SHP77 treated with DMSO at 0.1 percent for 48 hours (cell line): ENCODE results near the gene HGFAC.

Experiments
- DNase-seq: peaks from one replicate; lab custom pipeline; 2025; lab: John Stamatoyannopoulos, UW

The HGFAC gene

DNA sequence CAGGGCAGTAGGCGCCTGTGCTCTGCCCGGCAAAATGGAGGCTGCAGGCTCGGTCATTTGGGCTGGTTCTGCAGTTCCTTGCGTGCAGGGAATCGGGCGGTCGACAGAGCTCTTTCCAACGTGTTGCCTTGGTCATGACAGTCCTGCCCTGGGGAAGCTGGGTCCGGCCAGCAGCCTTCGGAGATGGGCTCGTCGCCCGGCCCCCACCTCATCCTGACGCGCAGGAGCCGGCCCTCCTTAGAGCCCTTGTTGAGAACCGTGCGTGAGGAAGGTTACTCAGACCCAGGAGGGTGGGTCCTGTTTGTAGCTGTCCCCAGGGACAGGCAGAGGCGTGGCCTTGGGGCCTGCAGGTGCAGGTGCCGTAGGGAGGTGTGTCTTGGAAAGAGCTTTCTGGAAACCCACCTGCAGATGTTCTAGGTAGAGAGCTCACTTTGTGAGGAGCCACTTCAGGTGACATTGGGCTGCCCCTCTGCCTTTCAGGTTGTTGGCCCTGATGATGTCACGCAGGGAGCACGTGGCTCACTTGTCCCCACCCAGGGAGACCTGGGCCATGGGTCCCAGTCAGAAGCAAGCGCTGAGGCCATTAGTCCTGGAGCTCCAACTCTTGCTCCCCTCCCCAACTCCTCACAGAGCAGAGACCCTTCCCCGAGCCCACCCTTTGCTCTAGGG is 15.2 kb upstream of the HGFAC start:
- DNase-seq: no peak

DNA sequence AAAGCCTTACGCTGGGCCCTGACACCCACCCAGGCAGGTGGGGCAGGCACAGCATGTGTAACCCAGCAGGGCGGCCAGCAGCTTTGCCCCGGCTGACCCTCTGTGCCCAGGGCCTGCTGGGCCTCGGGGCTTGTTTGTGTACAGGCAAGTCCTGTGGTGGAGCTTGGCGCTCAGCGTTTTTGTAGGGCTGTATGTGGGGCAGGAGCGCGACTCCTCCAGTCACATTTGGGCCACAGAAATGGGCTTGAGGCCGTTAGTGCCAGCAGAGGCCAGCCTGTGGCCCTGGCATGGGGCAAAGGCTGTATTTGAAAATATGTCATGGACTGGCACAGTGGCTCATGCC is 14.7 kb upstream of the HGFAC start:
- no peak for DNase-seq

DNA sequence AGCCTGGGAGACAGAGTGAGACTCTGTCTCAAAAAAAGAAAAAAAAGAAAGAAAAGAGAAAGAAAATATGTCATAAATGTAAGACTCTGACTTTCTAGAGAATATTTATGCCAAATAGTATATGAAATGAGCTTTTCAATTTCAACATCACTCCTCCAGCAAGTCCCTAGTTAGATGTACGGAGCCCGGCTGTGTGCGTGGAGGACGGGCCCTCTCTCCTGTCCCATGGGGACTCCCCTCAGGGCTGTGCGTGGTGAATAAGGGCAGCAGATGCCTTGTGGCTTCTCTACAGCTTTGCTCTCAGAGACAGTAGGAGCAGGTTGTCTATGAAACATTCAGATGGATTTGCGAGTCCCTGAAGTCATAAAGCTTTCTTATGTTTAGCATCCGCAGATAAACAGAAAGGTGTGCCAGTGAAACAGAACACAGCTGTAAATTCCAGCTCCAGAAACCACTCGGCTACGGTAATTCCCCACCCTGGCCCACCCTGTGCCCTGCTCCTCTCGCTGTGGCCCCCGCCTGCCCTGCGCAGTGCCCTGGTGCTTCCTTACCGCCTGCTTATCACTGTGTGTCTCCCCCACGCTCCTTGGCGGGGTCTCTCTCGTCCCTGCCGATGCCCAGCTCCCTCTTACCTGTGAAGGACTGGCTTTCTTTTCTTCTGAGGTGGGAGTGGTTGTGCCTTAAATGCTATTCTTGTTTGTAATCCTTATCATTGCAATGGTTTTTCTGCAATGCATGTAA is 13.9 kb upstream of the HGFAC start:
- no peak for DNase-seq

DNA sequence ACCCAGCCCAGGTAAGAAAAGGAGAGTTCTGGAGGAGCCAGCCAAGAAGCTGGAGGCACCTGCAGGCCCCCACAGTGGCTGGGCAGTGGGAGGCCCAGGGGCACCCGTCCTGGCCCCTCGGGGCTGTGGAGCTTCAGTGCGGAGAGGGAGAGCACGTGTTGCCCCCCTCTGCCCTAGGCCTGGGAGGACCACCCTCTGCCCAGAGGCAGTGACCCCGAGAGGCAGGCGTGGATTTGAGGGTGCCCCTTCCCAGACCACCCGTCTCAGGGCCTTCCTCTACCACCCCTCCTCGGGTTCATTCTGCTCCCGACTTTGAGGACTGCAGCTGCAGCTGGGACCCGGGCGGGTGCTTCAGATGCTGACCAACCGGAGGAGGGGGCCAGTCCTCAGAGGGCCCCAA is 12.1 kb upstream of the HGFAC start:
- no peak for DNase-seq

DNA sequence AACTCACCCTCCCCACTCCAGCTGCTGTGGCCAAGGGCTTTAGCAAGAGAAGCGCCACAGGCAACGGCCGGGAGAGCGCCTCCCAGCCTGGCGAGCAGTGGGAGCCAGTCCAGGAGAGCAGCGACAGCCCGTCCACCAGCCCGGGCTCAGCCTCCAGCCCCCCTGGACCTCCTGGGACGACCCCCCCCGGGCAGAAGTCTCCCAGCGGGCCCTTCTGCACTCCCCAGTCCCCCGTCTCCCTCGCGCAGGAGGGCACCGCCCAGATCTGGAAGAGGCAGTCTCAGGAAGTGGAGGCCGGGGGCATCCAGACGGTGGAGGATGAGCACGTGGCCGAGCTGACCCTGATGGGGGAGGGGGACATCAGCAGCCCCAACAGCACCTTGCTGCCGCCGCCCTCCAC is 11.2 kb upstream of the HGFAC start:
- DNase-seq: no peak

DNA sequence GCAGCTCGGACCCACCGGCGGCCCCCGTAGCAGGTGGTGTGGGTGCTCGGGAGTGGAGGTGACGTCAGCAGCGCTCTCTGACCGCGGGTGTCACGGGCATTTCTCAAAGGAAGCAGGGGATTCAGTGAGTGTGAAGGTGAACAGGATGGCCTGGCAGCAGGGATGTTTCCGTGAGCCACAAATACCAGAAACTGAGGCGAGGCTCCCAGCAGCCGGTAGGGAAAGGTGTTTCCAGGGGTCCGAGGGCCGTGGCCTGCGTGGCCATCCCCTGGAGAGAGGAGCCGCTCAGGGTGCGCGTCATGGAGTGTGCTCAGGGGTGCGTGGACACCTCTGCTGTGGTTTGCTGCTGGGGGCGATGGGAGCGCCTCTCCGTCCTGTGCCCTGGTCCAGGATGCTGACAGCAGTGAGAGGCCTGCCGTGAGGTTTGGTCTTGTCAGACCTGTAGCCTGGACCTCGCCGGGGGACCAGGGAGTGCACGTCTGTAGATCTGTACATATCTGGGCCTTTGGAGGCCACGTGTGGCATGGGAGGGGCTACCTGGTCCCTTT is 10.2 kb upstream of the HGFAC start:
- no peak for DNase-seq

DNA sequence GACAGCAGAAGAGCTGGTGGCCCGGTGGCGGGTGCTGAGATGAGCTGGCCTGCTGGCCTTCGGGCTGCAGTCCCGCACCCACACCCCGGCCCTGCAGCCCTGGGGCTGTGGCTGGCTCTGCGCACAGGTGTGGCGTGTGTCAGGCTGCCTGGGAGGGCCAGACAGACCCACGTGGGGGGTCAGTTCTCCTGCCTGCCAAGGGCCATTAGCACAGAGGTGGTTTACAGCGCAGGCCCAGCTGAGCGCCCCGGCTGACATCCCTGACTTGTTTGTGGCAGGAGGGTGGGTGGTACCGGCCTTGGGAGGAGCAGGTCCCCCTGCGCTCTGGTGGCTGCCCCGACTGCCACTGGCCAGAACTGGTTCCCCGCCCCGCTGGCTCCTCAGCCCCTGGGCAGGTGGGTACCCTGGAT is 9.4 kb upstream of the HGFAC start:
- no peak for DNase-seq

DNA sequence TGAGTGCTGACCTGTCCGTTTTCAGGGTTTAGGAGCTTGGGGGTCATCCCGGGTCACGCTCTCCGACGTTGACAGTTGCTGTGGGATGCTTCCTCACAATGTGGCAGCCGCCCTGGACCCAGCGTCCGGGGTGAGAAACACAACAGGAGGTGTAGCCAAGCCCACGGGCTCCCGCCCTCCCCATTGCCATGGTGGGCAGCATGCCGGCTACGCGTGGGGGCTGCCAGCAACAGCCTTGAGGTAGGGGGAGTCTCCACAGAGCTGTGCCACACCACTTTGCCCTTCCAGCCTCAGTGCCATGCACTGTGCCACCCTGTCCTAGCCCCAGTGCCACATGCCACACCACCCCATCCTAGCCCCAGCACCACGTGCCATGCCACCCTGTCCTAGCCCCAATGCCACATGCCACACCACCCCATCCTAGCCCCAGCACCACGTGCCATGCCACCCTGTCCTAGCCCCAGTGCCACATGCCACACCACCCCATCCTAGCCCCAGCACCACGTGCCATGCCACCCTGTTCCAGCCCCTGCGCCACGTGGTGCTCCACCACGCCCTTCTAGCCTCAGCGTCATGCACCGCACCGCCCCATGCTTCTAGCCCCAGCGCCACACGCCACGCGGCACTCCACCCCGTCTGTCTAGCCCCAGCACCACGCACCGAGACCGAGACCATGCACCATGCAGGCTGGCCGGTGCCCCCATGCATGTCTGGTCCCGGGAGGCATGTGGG is 8.5 kb upstream of the HGFAC start:
- no peak for DNase-seq

DNA sequence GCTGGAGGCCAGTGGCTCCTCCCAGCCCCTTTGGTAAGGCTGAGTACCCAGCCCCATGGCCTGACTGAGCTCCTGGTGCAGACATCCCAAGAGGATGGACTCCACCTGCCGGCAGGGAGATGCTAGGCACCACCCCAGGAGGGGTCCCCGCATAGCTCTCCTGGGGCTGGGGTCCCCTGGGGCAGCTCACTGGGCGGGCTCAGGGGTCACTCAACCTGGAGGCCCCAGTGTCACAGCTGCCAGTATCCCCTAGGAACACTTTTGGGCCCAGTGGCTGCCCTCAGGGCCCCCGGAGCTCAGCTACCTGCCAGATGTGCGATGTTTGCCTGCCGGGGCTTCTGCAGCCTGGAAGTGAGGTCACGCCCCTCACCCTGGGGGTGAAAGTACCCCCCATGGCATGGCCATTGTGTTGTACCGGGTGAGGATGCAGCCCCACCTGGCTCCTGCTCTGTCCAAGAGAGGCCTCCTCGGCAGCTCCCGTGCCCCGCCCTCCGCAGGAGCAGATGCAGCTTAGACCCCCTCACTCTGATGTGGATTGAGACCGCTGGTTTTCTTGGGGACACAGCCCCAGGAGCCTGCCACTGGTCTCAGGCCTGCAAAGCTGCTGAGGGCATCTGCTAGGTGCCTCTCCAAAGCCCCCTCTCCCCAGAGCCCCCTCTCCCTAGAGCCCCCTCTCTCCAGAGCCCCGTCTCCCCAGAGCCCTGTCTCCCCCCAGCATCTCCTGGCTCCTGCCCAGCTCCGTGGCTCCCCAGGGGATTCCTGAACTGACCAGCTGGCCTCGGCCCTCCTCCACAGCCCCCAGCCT is 6.7 kb upstream of the HGFAC start:
- DNase-seq: no peak

DNA sequence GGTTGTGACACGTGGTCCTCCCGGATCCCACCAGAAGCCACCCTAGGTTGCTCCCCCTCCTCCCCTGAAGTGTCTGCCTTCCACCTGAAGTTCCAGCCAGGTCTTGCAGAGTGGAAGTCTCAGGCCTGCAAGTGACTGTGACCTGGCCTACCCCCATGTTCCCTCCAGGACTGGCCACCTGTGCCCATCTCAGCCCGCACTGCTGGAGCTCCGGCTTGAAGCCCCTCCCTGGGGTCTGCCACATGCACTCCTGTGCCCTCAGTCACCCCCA is 6.1 kb upstream of the HGFAC start:
- no peak for DNase-seq

DNA sequence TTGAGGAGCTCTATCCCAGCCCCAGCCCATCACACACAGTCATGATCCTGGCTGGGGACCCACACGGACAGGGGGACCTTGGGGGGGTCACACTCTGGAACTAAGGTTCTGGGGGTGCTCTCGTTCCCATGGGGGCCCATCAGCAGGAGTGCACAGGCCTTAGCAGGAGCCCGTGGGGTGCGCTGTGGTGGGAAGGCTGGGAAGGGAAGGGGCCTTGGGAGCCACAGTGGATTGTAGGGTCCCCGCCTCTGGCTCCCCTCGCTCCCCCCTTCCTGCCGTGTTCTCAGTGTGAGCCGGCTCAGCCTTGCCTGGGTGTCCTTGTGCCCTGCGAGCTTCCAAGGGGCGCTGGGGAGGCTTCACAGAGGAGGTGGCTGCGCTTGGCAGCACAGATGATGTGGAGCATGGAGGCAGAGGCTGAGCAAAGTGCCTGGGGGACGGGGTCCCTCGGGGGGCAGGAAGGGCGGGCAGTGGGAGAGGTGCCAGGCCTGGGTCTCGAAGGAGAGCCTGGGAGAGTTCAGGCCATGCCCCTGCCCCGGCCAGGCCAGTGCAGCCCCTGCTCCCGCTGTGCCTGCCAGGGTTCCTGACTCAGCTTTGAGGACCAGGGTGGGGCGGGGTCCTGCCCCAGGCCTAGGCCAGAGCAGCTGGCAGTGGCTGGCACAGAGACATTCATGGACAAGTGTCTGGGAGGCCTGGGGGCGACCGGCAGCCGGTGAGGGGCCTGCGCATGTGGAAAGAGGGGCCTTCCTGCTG is 5.5 kb upstream of the HGFAC start:
- no peak for DNase-seq

DNA sequence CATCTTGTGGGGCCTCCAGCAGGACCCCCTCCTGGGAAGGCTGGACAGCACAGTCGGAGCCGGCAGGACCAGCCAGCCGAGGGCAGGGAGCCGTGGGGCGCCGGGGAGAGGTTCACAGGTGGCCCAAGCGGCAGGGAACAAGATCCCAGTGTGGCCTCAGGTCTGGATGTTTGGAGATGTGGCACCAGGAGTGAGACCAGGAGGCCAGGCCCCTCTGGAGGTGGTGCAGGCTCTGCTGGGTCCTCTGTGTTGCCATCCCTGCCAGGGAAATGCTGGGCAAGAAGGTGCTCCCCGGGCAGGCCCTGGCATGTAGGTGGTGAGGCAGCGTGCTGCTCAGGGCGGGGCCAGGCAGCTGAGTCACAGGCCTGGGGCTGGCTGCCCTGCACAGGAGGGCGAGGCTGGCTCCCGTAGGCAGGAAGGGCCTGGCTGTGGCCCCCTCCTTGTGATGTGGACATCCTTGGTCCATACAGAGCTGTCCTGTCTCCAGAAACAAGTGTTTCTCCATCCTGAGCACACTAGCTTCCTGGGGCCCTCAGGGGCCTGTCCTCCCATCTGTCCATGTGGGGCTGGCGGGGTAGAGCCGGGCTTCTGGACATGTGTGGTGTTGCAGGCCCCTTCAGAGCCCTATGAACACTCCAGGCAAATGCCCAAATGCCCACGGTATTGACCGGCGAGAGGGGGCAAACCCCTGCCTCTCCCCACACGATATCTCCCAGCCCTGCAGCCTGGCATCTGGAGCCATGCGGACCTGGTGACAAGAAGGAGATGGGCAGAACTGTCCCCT is 4.8 kb upstream of the HGFAC start:
- DNase-seq: no peak

DNA sequence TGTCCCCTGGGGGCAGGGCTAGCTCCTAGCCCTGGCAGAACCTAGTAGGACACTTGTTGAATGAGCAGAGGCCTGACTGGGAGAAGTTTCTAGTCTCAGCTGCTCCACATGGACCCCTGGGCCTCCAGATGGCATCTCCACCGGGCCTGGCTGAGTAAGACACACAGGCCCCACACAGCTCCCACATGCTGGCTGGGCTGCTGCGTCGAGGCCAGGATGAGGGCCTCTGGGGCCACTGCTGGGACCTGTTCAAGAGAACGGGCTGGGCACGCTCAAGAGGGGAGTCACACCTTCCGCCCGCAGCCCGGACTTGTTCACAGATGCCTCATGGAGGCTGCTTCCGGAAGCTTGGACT is 4.2 kb upstream of the HGFAC start:
- DNase-seq: no peak

DNA sequence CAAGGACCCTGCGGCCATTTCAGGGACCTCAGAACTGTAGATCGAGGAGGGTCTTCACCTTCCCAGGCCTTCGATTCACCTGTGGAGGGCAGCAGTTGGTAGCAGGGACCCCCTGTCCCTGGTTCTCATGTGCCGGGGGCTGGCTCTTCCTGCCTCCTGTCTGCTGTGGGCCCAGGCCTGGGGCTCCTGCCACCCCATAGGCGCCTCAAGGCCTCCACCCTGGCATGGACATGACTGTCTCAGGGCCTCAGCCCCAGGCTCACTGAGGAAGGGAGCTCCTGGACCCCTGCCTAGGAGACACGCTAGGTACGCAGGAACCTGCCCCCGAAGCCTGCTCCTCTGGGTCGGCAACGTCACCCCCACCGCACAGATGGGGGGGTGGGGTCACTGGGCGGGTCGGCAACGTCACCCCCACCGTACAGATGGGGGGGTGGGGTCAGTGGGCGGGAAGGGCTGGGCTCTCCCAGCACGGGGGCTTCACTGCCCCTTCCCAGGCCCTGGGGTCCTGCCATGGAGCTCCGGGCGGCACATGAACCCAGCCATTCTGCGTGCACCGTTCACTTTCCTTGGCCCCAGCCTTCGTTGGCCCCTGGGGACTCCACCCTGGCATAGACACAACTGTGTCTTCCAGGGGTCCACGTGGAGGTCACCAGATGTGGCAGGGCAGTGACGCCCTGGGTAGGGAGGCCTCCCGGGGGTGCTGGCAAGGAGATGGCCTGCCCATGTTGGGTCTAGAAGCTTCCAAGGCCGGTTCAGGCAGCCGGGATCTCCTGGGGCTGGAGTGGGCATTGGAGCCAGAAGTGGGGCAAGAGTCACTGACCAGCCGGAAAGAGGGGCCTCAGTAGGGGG is 3.5 kb upstream of the HGFAC start:
- DNase-seq: no peak

DNA sequence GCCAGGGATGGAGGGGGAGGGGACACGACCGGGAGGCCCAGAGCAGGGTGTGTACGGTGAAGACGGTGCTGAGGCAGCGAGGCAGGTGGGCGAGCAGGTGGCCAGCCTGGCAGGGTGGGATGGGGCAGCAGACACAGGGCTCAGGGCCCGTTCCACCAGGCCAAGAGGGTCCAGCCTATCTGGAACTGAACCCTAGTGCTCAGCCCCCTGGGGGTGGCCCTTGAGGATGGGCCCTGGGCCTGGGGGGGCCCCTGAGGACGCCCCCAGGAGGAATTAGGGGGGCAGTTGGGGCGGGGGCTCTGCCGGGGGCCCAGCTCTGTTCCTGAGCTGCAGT is 3.0 kb upstream of the HGFAC start:
- DNase-seq: no peak

DNA sequence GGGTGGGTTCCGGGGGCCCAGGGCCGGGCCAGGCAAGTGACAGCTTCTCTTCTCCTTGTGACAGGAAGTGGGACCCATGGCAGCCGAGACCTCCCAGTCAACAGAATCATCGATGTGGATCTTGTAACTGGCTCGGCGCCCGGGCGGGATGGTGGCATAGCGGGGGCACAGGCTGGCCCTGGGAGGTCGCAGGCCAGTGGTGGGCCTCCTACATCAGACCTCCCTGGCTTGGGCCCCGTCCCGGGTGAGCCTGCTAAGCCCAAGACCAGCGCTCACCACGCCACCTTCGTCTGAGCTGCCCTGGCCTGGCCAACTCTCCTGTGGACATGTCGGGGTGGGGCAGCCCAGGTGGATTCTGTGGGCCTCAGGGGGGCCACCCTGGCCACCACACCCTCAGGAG is 2.4 kb upstream of the HGFAC start:
- no peak for DNase-seq

DNA sequence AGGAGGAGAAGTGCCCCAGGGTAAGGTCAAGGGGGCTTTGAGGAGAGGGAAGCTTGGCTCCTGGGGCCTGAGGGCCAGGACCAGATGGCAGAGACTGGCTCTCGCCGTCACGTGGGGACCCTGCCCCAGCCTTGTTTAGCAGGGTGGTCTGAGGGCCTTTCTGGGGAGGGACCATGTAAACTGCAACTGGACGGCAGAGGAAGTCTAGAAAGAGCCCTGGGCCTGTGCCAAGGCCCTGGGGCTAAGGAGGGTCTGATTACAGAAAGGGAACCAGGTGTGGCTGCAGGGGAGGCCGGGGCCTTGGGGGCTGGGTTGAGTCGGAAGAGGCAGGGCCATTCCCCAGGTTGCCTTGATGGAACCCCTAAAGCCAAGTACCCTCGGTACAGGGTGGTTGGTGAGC is 1.8 kb upstream of the HGFAC start:
- DNase-seq: no peak

DNA sequence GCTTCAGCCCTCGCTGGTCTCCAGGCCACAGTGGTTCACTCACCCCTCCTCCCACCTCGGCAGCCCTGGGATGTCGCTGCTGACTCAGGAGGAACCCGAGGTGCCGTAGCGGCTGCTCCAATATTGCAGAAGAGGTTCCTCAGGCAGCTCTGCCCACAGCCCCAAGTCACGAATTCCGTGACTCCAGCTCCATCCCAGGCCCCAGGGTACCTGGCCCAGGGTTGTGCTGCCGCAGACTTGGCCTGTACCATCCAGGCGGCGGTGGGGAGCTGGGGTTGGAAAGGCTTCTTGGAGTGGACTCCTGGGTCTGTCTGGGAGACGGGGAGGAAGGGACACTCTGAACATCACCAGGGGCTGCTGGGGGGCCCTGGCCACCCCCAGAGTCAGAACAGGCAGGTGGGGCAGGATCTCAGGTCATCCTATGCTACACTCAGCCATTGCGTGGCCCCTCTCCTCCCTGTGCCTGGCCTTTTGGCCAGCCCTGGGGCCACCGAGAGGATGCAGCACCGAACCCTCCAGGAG is 728 bp upstream of the HGFAC start:
- no peak for DNase-seq

DNA sequence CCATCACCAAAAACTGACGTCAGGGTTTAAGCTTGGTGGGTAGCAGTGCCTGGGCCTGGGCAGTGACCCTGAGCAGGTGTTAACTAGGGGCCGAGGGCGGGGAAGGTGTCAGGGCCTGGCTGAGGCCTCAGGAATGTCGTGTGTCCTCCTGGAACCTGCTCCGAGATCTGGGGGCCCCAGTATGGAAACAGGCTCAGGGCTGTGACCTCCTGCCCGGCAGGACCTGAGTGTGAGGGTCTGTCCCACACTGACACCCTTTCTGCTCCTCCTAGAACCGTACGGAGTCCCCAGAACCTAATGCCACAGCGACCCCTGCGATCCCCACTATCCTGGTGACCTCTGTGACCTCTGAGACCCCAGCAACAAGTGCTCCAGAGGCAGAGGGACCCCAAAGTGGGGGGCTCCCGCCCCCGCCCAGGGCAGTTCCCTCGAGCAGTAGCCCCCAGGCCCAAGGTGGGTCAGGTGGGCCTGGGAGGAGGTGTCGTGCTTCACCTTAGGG is 741 bp downstream of the HGFAC start:
- DNase-seq: no peak
